Measurements from ENCODE around the gene ASS1. TPM values are rescaled to one million over a fixed set of nuclear protein-coding genes. Genes with fewer than 3 reads are reported as not detected.

Gene ASS1
- total RNA-seq, 4 donors from 2014 or later, result 106 to 761 (median 547) TPM

- no peak overlapping the region for H3K4me3 ChIP-seq
- DNase-seq, result no peak
- H3K9me3 ChIP-seq, result peaks cover 0 to 9% (median 0%) of the 10 kb centered on the region in 4 donors
- H3K36me3 ChIP-seq, result no peaks in the 10 kb centered on the region
- peaks cover 0 to 7% of the 10 kb centered on the region in 2 donors for H3K27me3 ChIP-seq
- TF ChIP-seq CTCF (IDR thresholded peaks at IDR 0.05), result no peak
- TF ChIP-seq POLR2A (IDR thresholded peaks at IDR 0.05), result no peak
- no peak overlapping the region for H3K27ac ChIP-seq
- peaks cover 0 to 45% (median 7%) of the 10 kb centered on the region in 4 donors for H3K4me1 ChIP-seq
Measured at GRCh38 chr9:130429381-130429780, 15.4 kb upstream of the ASS1 start.

- Histone ChIP-seq H3K36me3 (no peaks in the 10 kb centered on the region), H3K4me1 (peaks cover 0 to 41% (median 7%) of the 10 kb centered on the region in 4 donors)
Measured at GRCh38 chr9:130429831-130430230, 14.9 kb upstream of the ASS1 start.

GRCh38 chr9:130430232-130430631, 14.5 kb upstream of the ASS1 start:
- peaks cover 0 to 37% (median 7%) of the 10 kb centered on the region in 4 donors for H3K4me1 ChIP-seq
- DNase-seq, result no peak
- H3K9me3 ChIP-seq, result peaks cover 0 to 9% (median 0%) of the 10 kb centered on the region in 4 donors
- H3K36me3 ChIP-seq, result no peaks in the 10 kb centered on the region
- no peak overlapping the region for H3K4me3 ChIP-seq
- H3K27me3 ChIP-seq, result peaks cover 0 to 7% of the 10 kb centered on the region in 2 donors
- no peak overlapping the region for H3K27ac ChIP-seq
- TF ChIP-seq POLR2A (IDR thresholded peaks at IDR 0.05), result no peak
- no peak for TF ChIP-seq CTCF (IDR thresholded peaks at IDR 0.05)

More at GRCh38 chr9:130429831-130430230, 14.9 kb upstream of the ASS1 start:
- peaks cover 0 to 7% of the 10 kb centered on the region in 2 donors for H3K27me3 ChIP-seq
- TF ChIP-seq POLR2A (IDR thresholded peaks at IDR 0.05), result no peak
- TF ChIP-seq CTCF (IDR thresholded peaks at IDR 0.05), result no peak
- H3K4me3 ChIP-seq, result no peak overlapping the region
- no peak overlapping the region for H3K27ac ChIP-seq
- no peak for DNase-seq
- H3K9me3 ChIP-seq, result peaks cover 0 to 9% (median 0%) of the 10 kb centered on the region in 4 donors

GRCh38 chr9:130430734-130431535, 13.8 kb upstream of the ASS1 start:
- no peak for DNase-seq
- Histone ChIP-seq H3K4me3 (no peak overlapping the region), H3K9me3 (peaks cover 0 to 9% (median 0%) of the 10 kb centered on the region in 4 donors), H3K4me1 (peaks cover 0 to 30% (median 7%) of the 10 kb centered on the region in 4 donors), H3K36me3 (no peaks in the 10 kb centered on the region), H3K27me3 (peaks cover 0 to 7% of the 10 kb centered on the region in 2 donors), H3K27ac (no peak overlapping the region)
- TF ChIP-seq POLR2A (IDR thresholded peaks at IDR 0.05) (no peak), CTCF (IDR thresholded peaks at IDR 0.05) (no peak)

- TF ChIP-seq CTCF (IDR thresholded peaks at IDR 0.05) (no peak), POLR2A (IDR thresholded peaks at IDR 0.05) (no peak)
- peaks cover 0 to 24% (median 6%) of the 10 kb centered on the region in 4 donors for H3K4me1 ChIP-seq
- H3K36me3 ChIP-seq, result no peaks in the 10 kb centered on the region
- peaks cover 0 to 9% (median 0%) of the 10 kb centered on the region in 4 donors for H3K9me3 ChIP-seq
- DNase-seq, result no peak
- peaks cover 0 to 7% of the 10 kb centered on the region in 2 donors for H3K27me3 ChIP-seq
- H3K27ac ChIP-seq, result no peak overlapping the region
- no peak overlapping the region for H3K4me3 ChIP-seq
Measured at GRCh38 chr9:130431536-130432303, 13.0 kb upstream of the ASS1 start.

Data from Peyer's patch (tissue), 4 donors.